Neural cell (in vitro differentiated cells): ENCODE data around the gene IGFBP7.

Experiments used
- CTCF ChIP-seq: fragments of 450-650 bp; IDR thresholded peaks from 2 replicates; pipeline ENCODE4 v1.5.1; 2014; ENCODE audit warnings: antibody characterized with exemption, mild to moderate bottlenecking, moderate library complexity; ENCODE audit not compliant: poor library complexity, severe bottlenecking
- EP300 ChIP-seq: fragments of 450-650 bp; conservative IDR thresholded peaks from 2 replicates; pipeline ENCODE4 v1.6.1; 2014; ENCODE audit warnings: antibody characterized with exemption, mild to moderate bottlenecking, moderate library complexity; ENCODE audit not compliant: poor library complexity, severe bottlenecking
- POLR2AphosphoS5 ChIP-seq: IDR thresholded peaks from 2 replicates; pipeline ENCODE4 v1.6.1; 2012
- TF ChIP-seq, protein P1 (sequence below): IDR thresholded peaks from 2 replicates; pipeline ENCODE4 v1.6.1; 2012; ENCODE audit warnings: borderline replicate concordance

DNA sequence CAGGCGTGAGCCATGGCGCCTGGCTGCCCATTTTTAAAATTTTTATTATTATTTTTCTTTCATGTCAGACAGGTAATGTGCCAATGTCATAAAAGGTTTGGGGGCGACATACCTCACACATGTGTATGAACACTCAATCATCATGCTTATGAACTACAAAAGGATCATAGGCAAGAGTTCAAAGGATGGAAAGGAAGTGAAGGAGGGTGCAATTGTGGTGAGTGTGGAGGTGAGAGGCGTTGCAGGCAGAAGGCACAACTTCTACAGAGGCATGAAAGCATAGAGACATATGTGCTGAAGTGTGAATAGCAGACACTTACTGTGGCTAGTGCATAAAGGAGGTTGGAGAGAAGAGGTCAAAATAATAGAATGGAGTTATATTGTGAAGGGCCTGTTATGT is 4.0 kb downstream of the IGFBP7 start:
- TF ChIP-seq POLR2AphosphoS5 (no peak), CTCF (no peak), EP300 (no peak)
- TF ChIP-seq, protein P1, sequence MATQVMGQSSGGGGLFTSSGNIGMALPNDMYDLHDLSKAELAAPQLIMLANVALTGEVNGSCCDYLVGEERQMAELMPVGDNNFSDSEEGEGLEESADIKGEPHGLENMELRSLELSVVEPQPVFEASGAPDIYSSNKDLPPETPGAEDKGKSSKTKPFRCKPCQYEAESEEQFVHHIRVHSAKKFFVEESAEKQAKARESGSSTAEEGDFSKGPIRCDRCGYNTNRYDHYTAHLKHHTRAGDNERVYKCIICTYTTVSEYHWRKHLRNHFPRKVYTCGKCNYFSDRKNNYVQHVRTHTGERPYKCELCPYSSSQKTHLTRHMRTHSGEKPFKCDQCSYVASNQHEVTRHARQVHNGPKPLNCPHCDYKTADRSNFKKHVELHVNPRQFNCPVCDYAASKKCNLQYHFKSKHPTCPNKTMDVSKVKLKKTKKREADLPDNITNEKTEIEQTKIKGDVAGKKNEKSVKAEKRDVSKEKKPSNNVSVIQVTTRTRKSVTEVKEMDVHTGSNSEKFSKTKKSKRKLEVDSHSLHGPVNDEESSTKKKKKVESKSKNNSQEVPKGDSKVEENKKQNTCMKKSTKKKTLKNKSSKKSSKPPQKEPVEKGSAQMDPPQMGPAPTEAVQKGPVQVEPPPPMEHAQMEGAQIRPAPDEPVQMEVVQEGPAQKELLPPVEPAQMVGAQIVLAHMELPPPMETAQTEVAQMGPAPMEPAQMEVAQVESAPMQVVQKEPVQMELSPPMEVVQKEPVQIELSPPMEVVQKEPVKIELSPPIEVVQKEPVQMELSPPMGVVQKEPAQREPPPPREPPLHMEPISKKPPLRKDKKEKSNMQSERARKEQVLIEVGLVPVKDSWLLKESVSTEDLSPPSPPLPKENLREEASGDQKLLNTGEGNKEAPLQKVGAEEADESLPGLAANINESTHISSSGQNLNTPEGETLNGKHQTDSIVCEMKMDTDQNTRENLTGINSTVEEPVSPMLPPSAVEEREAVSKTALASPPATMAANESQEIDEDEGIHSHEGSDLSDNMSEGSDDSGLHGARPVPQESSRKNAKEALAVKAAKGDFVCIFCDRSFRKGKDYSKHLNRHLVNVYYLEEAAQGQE = no peak
